Iris pigment epithelial cell (primary cell): ENCODE results near the gene ZNF563.
"Not testable (repeated sequence)": the region's sequence is repeated elsewhere in the genome, so short reads cannot be mapped to it uniquely, and the experiment has no call there.

Source experiments
- DNase-seq: peaks from one replicate; pipeline ENCODE4 v3.0.0-alpha.2; 2011; ENCODE audit warnings: low read depth

The ZNF563 gene

GRCh38 chr19:12333162-12334159, at the start of gene ZNF563:
Gene ZNF563, minus strand, starts transcription at chr19:12333633. Its CDS starts 151 bp downstream, at chr19:12333482.
- peak; percentile 93 for DNase-seq

DNA sequence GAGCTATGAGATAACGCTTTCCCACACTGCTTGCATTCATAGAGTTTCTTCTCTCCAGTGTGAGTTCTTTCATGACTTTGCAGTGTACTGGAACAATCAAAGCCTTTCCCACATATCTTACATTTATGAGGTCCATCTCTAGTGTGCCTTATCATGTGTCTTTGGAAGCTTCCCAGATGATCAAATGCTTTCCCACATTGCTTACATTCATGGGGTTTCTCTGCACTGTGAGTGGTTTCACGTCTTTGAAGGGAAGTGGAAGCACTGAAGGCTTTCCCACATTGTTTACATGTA, 47.0 kb upstream of the ZNF563 start:
- no peak for DNase-seq

- DNase-seq = no peak
Measured at GRCh38 chr19:12379732-12380443, 46.5 kb upstream of the ZNF563 start.

DNA sequence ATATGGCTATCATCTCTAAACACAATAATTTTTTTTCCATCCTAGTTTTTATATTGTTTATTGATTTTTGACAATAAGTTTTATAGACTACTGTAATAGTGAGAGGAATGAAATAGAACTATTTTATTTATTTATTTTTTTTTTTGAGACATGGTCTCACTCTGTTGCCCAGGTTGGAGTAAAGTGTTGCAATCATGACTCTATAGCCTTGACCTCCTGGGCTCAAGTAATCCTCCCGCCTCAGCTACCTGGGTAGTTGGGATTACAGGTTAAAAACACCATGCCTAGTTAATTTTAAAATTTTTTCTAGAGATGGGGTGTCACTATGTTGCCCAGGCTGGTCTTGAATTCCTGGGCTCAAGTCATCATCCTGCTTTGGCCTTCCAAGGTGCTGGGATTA, 40.6 kb upstream of the ZNF563 start:
- no peak for DNase-seq

GRCh38 chr19:12365236-12366162, 32.1 kb upstream of the ZNF563 start, which contains the start of gene ZNF442:
Gene ZNF442, minus strand, starts transcription at chr19:12365683. Its CDS starts 2,052 bp downstream, at chr19:12363631.
- DNase-seq = peak; percentile 98

GRCh38 chr19:12364391-12365235, 31.2 kb upstream of the ZNF563 start:
- DNase-seq = peak; percentile 27

DNA sequence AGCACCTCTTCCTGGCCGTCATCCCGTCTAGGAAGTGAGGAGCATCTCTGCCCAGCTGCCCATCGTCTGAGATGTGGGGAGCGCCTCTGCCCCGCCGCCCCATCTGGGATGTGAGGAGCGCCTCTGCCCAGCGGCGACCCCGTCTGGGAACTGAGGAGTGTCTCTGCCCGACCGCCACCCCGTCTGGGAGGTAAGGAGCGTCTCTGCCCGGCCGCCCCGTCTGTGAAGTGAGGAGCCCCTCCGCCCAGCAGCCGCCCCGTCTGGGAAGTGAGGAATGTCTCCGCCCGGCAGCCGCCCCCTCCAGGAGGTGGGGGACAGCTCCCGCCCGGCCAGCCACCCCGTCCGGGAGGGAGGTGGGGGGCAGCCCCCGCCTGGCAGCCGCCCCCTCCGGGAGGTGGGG, 28.8 kb upstream of the ZNF563 start:
- not testable (repeated sequence) for DNase-seq

- DNase-seq = no peak
Measured at GRCh38 chr19:12353375-12353774, 19.9 kb upstream of the ZNF563 start.

GRCh38 chr19:12350890-12351197, 17.4 kb upstream of the ZNF563 start:
- DNase-seq = no peak

- no peak for DNase-seq
Measured at GRCh38 chr19:12350185-12350889, 16.9 kb upstream of the ZNF563 start.

DNA sequence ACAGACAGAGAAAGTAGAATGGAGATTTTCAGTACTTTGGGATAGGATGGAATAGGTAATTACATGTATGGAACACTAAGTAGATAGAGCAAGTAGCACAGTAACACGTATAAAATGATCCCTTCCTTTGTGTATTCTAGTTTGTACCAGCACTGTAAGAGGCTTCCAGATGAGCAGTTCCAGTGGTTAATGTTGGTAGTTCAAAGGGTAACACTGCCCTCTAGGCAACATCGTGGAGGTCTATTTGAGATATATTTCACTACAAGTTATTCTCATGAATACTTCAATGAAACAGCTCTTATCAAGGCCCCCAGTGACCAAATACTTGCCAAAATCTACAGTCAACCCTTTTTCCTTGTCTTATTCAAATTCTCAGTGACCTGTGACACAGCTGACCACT, 13.5 kb upstream of the ZNF563 start:
- no peak for DNase-seq

DNA sequence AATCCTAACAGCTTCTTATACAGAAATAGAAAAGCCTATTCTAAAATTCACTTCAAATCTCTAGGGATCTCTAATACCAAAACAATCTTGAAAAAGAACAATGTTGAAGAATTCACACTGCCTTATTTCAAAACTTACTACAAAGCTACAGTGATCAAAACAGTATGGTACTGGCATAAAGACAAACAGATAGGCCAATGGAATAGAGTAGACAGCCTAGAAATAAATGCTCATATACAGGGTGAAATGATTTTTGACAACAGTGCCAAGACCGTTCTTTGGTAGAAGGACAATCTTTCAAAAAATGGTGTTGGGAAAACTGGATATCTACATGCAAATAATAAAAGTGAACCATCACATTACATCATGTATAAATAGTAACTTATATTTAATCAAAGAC, 11.8 kb upstream of the ZNF563 start:
- DNase-seq = no peak

- DNase-seq = no peak
Measured at GRCh38 chr19:12331211-12331941, 2.1 kb downstream of the ZNF563 start.

GRCh38 chr19:12330340-12330739, 3.1 kb downstream of the ZNF563 start:
- DNase-seq = no peak

GRCh38 chr19:12325690-12326089, 7.7 kb downstream of the ZNF563 start:
- no peak for DNase-seq

GRCh38 chr19:12318782-12319413, 14.5 kb downstream of the ZNF563 start:
- DNase-seq = no peak

DNA sequence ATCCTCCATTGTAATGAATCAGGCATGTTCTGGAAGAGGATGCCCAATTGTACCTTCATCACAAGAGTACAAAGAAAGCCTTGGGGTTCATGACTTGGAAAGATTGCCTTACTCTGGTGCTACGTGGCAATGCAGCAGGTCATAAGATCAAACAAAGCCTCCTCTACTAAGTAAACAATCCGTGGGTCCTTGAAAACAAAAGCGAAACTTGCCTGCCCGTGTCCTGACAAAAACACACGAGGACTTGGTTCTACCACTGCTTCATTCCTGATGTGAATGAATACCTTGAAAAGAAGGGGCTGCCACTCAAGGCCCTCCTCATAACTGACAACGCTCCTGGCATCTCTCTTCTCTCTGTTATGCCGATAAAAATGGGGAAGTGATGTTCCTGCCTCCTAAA, 18.9 kb downstream of the ZNF563 start:
- DNase-seq = peak; percentile 3

DNA sequence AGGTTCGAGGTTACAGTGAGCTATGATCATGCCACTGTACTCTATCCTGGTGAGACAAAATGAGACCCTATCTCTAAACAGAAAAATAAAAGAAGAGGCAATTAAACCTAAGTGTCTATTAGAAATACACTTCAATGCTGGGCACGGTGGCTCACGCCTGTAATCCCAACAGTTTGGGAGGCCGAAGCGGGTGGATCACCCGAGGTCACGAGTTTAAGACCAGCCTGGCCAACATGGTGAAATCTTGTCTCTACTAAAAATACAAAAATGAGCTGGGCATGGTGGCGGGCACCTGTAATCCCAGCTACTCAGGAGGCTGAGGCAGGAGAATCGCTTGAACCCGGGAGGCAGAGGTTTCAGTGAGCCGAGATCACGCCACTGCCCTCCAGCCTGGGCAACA, 24.5 kb downstream of the ZNF563 start:
- DNase-seq = not testable (repeated sequence)

DNA sequence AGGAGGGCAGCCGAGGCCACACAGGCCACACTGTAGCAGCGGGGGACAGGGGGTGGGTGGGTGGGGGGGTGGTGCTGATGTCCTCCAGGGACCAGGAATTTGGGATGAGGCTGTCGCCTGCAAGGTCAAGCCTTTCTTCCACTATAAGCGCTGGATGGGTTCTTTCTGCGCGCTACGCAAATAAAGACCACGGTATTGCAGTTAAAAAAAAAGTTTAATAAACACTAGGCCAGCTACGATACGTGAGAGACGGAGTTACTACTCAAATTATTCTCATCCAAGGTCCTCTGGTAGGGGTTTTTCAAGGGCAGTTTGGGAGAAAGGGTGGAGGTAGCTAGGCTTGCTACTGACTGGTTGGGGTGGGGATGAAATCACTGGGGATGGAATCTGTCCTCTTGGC, 38.2 kb downstream of the ZNF563 start:
- DNase-seq = no peak
